Measurements from ENCODE around the gene SPRR1B. TPM values are rescaled to one million over a fixed set of nuclear protein-coding genes. Genes with fewer than 3 reads are reported as not detected.

Gene SPRR1B
- total RNA-seq, 2 donors from 2014 or later, result not detected

GRCh38 chr1:152983743-152984142 is 47.3 kb upstream of the SPRR1B start, which contains the start of gene SPRR1A:
Gene SPRR1A, plus strand, starts transcription at chr1:152984081. Its CDS starts 1,150 bp downstream, at chr1:152985231.
- H3K4me3 ChIP-seq (ENCODE audit: low read length), result no peak within 1 kb of the TSS
- H3K4me1 ChIP-seq (ENCODE audit: control insufficient read depth, insufficient read depth, low read length), result no peaks in the 10 kb centered on the region
- Mint-ChIP-seq H3K4me3 (no peak within 1 kb of the TSS), H3K27ac (no peak within 1 kb of the TSS), H3K4me1 (no peaks in the 10 kb centered on the region), H3K36me3 (ENCODE audit: low read depth) (no peaks in the 10 kb centered on the region), H3K27me3 (ENCODE audit: insufficient read depth) (peaks cover 21% of the 10 kb centered on the region), H3K9me3 (peaks cover 50% of the 10 kb centered on the region)
- no peaks in the 10 kb centered on the region for H3K27me3 ChIP-seq (ENCODE audit: control insufficient read depth, insufficient read depth, low read length, poor library complexity, severe bottlenecking)
- no peak within 1 kb of the TSS for H3K9ac ChIP-seq (ENCODE audit: extremely low read depth, low read length, poor library complexity, severe bottlenecking)
- DNase-seq, result no peak
- H3K27ac ChIP-seq (ENCODE audit: low read depth, low read length), result no peak within 1 kb of the TSS
- peaks cover 26% of the 10 kb centered on the region for H3K9me3 ChIP-seq (ENCODE audit: control insufficient read depth, low read length)
- WGBS, 2 experiments (ENCODE audit: insufficient coverage in 1 of 2, insufficient read length in 1 of 2), result 77 to 91% methylated on average over 2 to 3 of the region's 3 CpGs
- H3K36me3 ChIP-seq (ENCODE audit: control insufficient read depth, insufficient read depth, low read length), result no peaks in the 10 kb centered on the region
- no peak for TF ChIP-seq CTCF (conservative IDR thresholded peaks at IDR 0.05)

GRCh38 chr1:152986578-152986977 is 44.4 kb upstream of the SPRR1B start:
- Histone ChIP-seq H3K9ac (ENCODE audit: extremely low read depth, low read length, poor library complexity, severe bottlenecking) (no peak overlapping the region), H3K36me3 (ENCODE audit: control insufficient read depth, insufficient read depth, low read length) (no peaks in the 10 kb centered on the region), H3K27ac (ENCODE audit: low read depth, low read length) (no peak overlapping the region), H3K27me3 (ENCODE audit: control insufficient read depth, insufficient read depth, low read length, poor library complexity, severe bottlenecking) (no peaks in the 10 kb centered on the region), H3K4me3 (ENCODE audit: low read length) (no peak overlapping the region), H3K4me1 (ENCODE audit: control insufficient read depth, insufficient read depth, low read length) (no peaks in the 10 kb centered on the region), H3K9me3 (ENCODE audit: control insufficient read depth, low read length) (peaks cover 25% of the 10 kb centered on the region)
- 64% methylated on average over 2 of the region's 2 CpGs; no CpG with 5 or more reads in 1 of the 2 experiments for WGBS, 2 experiments (ENCODE audit: insufficient coverage in 1 of 2, insufficient read length in 1 of 2)
- no peak overlapping the region for H3K27ac Mint-ChIP-seq
- H3K9me3 Mint-ChIP-seq, result peaks cover 36% of the 10 kb centered on the region
- no peaks in the 10 kb centered on the region for H3K4me1 Mint-ChIP-seq
- no peak overlapping the region for H3K4me3 Mint-ChIP-seq
- no peak for TF ChIP-seq CTCF (conservative IDR thresholded peaks at IDR 0.05)
- peaks cover 16% of the 10 kb centered on the region for H3K27me3 Mint-ChIP-seq (ENCODE audit: insufficient read depth)
- no peak for DNase-seq
- H3K36me3 Mint-ChIP-seq (ENCODE audit: low read depth), result no peaks in the 10 kb centered on the region

GRCh38 chr1:152993186-152993585 is 37.8 kb upstream of the SPRR1B start:
- Histone ChIP-seq H3K27me3 (ENCODE audit: control insufficient read depth, insufficient read depth, low read length, poor library complexity, severe bottlenecking) (no peaks in the 10 kb centered on the region), H3K4me3 (ENCODE audit: low read length) (no peak overlapping the region), H3K36me3 (ENCODE audit: control insufficient read depth, insufficient read depth, low read length) (no peaks in the 10 kb centered on the region), H3K9me3 (ENCODE audit: control insufficient read depth, low read length) (peaks cover 42% of the 10 kb centered on the region), H3K4me1 (ENCODE audit: control insufficient read depth, insufficient read depth, low read length) (no peaks in the 10 kb centered on the region), H3K9ac (ENCODE audit: extremely low read depth, low read length, poor library complexity, severe bottlenecking) (no peak overlapping the region), H3K27ac (ENCODE audit: low read depth, low read length) (no peak overlapping the region)
- H3K4me1 Mint-ChIP-seq, result peaks cover 8% of the 10 kb centered on the region
- no peak overlapping the region for H3K4me3 Mint-ChIP-seq
- no peak for DNase-seq
- no peaks in the 10 kb centered on the region for H3K36me3 Mint-ChIP-seq (ENCODE audit: low read depth)
- no peak overlapping the region for H3K27ac Mint-ChIP-seq
- 67 to 88% methylated on average over 3 to 6 of the region's 6 CpGs for WGBS, 2 experiments (ENCODE audit: insufficient coverage in 1 of 2, insufficient read length in 1 of 2)
- peaks cover 20% of the 10 kb centered on the region for H3K9me3 Mint-ChIP-seq
- TF ChIP-seq CTCF (conservative IDR thresholded peaks at IDR 0.05), result no peak
- peaks cover 11% of the 10 kb centered on the region for H3K27me3 Mint-ChIP-seq (ENCODE audit: insufficient read depth)

Measured in endodermal cell (in vitro differentiated cells).